Neuronal stem cell (in vitro differentiated cells): ENCODE measurements around the gene CEP112.

Experiments used
- DNase-seq: peaks from one replicate; pipeline ENCODE4 v3.0.0-alpha.2; 2013; ENCODE audit warnings: low spot score
- H2AFZ ChIP-seq: one replicate; pipeline ENCODE4 v1.6.1; 2013; ENCODE audit warnings: mild to moderate bottlenecking, low read length, inconsistent platforms
- H2AK5ac ChIP-seq: 2 replicates; pipeline ENCODE4 v1.6.1; 2013; ENCODE audit warnings: low read depth, mild to moderate bottlenecking, inconsistent platforms, low read length, moderate library complexity, mixed read lengths
- H2BK120ac ChIP-seq: 2 replicates; pipeline ENCODE4 v1.6.1; 2013; ENCODE audit warnings: low read depth, mild to moderate bottlenecking, inconsistent platforms, low read length, moderate library complexity, mixed read lengths
- H2BK12ac ChIP-seq: one replicate; pipeline ENCODE4 v1.6.1; 2013; ENCODE audit warnings: low read length, inconsistent platforms
- H2BK15ac ChIP-seq: 2 replicates; pipeline ENCODE4 v1.6.1; 2013; ENCODE audit warnings: mild to moderate bottlenecking, low read length, inconsistent platforms, mixed read lengths
- H2BK5ac ChIP-seq: one replicate; pipeline ENCODE4 v1.6.1; 2013; ENCODE audit warnings: inconsistent platforms, mild to moderate bottlenecking, low read length, moderate library complexity
- H3K14ac ChIP-seq: one replicate; pipeline ENCODE4 v1.6.1; 2013; ENCODE audit warnings: low read length, inconsistent platforms
- H3K18ac ChIP-seq: 2 replicates; pipeline ENCODE4 v1.6.1; 2013; ENCODE audit warnings: low read length, inconsistent platforms
- H3K23ac ChIP-seq: 2 replicates; pipeline ENCODE4 v1.6.1; 2013; ENCODE audit warnings: low read depth, mild to moderate bottlenecking, mixed read lengths, low read length, inconsistent platforms; ENCODE audit not compliant: poor library complexity
- H3K27ac ChIP-seq: replicated peaks from 3 replicates; pipeline ENCODE4 v1.5.1; 2013; ENCODE audit warnings: low read length, inconsistent platforms
- H3K27me3 ChIP-seq, 3 experiments: 2 replicates each; pipeline ENCODE4 v1.6.1; 2013; ENCODE audit warnings: low read length in 3 of 3, mild to moderate bottlenecking in 2 of 3, inconsistent platforms in 1 of 3, low read depth in 1 of 3, mixed read lengths in 1 of 3, moderate library complexity in 1 of 3; ENCODE audit not compliant: control insufficient read depth in 3 of 3, insufficient read depth in 3 of 3
- H3K36me3 ChIP-seq, 2 donors: replicated peaks in 1 of 2; 2 replicates each; pipeline ENCODE4 v1.6.1; 2013; ENCODE audit warnings: low read length in 2 of 2; ENCODE audit not compliant: control insufficient read depth in 2 of 2, insufficient read depth in 2 of 2
- H3K4ac ChIP-seq: 2 replicates; pipeline ENCODE4 v1.6.1; 2013; ENCODE audit warnings: inconsistent platforms, mild to moderate bottlenecking, low read length, moderate library complexity
- H3K4me1 ChIP-seq, 2 donors: 1 replicate in 1 of 2; 2 replicates in 1 of 2; pipeline ENCODE4 v1.6.1; 2013; ENCODE audit warnings: low read length in 2 of 2, low read depth in 1 of 2; ENCODE audit not compliant: control insufficient read depth in 2 of 2, insufficient read depth in 1 of 2
- H3K4me2 ChIP-seq: one replicate; pipeline ENCODE4 v1.6.1; 2013; ENCODE audit warnings: mild to moderate bottlenecking, low read length, inconsistent platforms; ENCODE audit not compliant: insufficient read depth, poor library complexity, severe bottlenecking
- H3K4me3 ChIP-seq, 2 donors: 2 replicates each; pipeline ENCODE4 v1.5.1; 2013; ENCODE audit warnings: low read length in 2 of 2, mild to moderate bottlenecking in 2 of 2, inconsistent platforms in 1 of 2, moderate library complexity in 1 of 2
- H3K79me1 ChIP-seq: one replicate; pipeline ENCODE4 v1.6.1; 2013; ENCODE audit warnings: low read depth, mild to moderate bottlenecking, inconsistent platforms, low read length, moderate library complexity
- H3K9ac ChIP-seq: one replicate; pipeline ENCODE4 v1.6.1; 2013; ENCODE audit warnings: mild to moderate bottlenecking, low read depth, low read length, inconsistent platforms; ENCODE audit not compliant: poor library complexity
- H3K9me3 ChIP-seq, 2 donors: replicated peaks in 1 of 2; 2 replicates each; pipeline versions ENCODE3 to v1.6.1; 2013; ENCODE audit warnings: low read length in 2 of 2, mild to moderate bottlenecking in 2 of 2, inconsistent platforms in 1 of 2, low read depth in 1 of 2, mixed read lengths in 1 of 2, moderate library complexity in 1 of 2; ENCODE audit not compliant: control insufficient read depth in 2 of 2, insufficient read depth in 1 of 2
- H4K8ac ChIP-seq: one replicate; pipeline ENCODE4 v1.6.1; 2013; ENCODE audit warnings: low read depth, mild to moderate bottlenecking, inconsistent platforms, low read length, moderate library complexity
- H4K91ac ChIP-seq: one replicate; pipeline ENCODE4 v1.6.1; 2013; ENCODE audit warnings: low read length, low read depth, mild to moderate bottlenecking, inconsistent platforms; ENCODE audit not compliant: poor library complexity
- WGBS, 2 donors: extraction: QIAGEN DNeasy Blood & Tissue Kit; methylation state at CpG; one replicate each; pipeline ENCODE4 v1.1.7; 2013; ENCODE audit warnings: missing lambda C conversion rate in 2 of 2, mixed read lengths in 1 of 2; ENCODE audit not compliant: insufficient read length in 2 of 2, insufficient replicate concordance in 1 of 2; ENCODE audit errors: extremely low coverage in 2 of 2; 5-methylcytosine and 5-hydroxymethylcytosine counted together

The CEP112 gene

DNA sequence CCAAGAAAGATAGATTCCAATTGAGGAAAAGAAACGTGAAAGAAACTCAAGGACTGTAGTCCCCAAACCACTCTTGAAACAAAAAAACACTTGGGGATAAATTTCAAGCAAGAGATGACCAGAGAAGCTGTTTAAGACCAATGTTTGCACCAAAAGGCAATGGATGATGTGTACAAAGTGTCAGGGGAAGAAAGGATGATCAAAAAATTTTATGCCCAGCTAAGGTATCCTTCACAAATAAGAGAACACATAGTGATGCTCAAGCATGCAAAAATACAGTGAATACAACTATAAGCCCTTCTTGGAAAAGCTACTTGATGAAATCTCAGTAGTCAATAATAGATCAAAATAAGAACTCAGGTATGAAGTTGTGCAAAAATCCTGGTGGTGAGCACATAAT, 281.1 kb downstream of the CEP112 start:
- Histone ChIP-seq H4K91ac (no peak overlapping the region), H3K27me3 (no peaks in the 10 kb centered on the region), H2BK15ac (no peak overlapping the region), H3K79me1 (no peaks in the 10 kb centered on the region), H3K4me2 (no peak overlapping the region), H2BK5ac (no peak overlapping the region), H3K9me3 (peaks cover 0 to 15% of the 10 kb centered on the region in 2 donors), H2AK5ac (no peak overlapping the region), H3K4ac (no peak overlapping the region), H3K27ac (no peak overlapping the region), H3K4me1 (no peaks in the 10 kb centered on the region), H3K14ac (no peak overlapping the region), H2BK120ac (no peak overlapping the region), H3K36me3 (peaks cover 0 to 2% of the 10 kb centered on the region in 2 donors), H2BK12ac (no peak overlapping the region), H3K4me3 (no peak overlapping the region), H3K23ac (no peak overlapping the region), H4K8ac (no peak overlapping the region), H3K9ac (no peak overlapping the region), H3K18ac (no peak overlapping the region), H2AFZ (no peak overlapping the region)
- DNase-seq: no peak
- WGBS, 2 donors: no CpG with 5 or more reads among the region's 1 CpG

DNA sequence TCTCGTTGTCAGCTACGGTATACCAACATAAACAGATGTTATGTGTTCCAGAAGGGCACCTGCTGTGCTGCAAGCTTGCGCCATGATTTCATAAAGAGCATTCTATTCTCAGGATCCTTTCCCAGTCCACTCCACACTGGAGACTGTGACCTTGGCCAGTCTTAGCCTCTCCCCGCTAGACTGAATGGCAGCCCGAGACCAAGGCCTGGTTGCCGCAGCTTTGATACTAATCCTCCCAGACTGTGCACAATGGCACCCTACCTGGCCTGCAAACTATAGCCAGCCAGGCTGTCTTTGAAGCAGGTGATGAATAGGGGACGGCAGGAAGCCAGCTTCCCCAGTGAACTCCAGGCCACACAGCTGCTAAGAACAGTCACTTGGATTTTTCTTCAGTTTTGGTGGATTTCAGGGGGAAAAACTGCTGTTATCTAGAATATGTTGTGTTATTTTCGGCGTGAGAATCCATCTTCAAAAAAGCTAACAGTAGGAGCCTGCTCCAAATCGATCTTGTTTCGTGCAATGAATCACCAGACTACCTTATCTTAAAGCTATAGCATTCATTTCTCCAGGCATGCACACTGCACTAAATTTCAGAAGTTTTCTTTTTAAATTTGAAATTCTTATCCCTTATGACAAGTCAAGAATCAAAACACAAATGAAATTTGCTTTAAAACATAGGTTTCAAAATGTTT, 289.0 kb downstream of the CEP112 start:
- Histone ChIP-seq H2BK12ac (no peak overlapping the region), H4K91ac (no peak overlapping the region), H3K9ac (no peak overlapping the region), H2BK5ac (no peak overlapping the region), H3K4ac (no peak overlapping the region), H3K36me3 (peaks cover 0 to 2% of the 10 kb centered on the region in 2 donors), H3K4me3 (no peak overlapping the region), H3K4me1 (peaks cover 3 to 11% of the 10 kb centered on the region in 2 donors), H3K18ac (no peak overlapping the region), H3K27ac (no peak overlapping the region), H4K8ac (no peak overlapping the region), H3K23ac (no peak overlapping the region), H3K27me3 (peaks cover 0 to 2% (median 0%) of the 10 kb centered on the region in 3 experiments), H2BK120ac (no peak overlapping the region), H3K14ac (no peak overlapping the region), H3K79me1 (no peaks in the 10 kb centered on the region), H3K9me3 (no peaks in the 10 kb centered on the region), H3K4me2 (no peak overlapping the region), H2BK15ac (no peak overlapping the region), H2AFZ (peak overlapping the region; percentile 7), H2AK5ac (no peak overlapping the region)
- DNase-seq: no peak
- no CpG with 5 or more reads among the region's 11 CpGs for WGBS, 2 donors

DNA sequence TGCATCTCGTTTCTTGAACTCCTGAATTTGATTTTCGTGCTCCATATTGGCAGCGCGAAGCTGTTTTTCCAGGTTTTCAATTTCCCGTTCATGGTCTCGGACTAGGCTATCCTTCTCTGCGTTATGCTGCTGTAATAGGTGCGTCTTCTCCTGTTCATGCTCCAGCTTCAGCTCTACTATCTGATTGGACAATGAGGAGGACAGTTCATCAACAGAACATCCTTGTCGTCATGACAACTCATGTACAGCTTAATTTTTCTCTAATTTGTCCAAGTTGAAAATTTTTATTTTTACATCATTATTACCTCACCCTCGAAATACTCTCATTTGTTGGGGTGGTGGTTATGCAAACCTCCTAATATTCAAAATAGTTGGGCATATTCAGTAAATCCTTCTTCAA, 289.8 kb downstream of the CEP112 start:
- H2BK5ac ChIP-seq: no peak overlapping the region
- no peak overlapping the region for H4K91ac ChIP-seq
- H3K18ac ChIP-seq: no peak overlapping the region
- no peak overlapping the region for H2AFZ ChIP-seq
- H3K4me3 ChIP-seq: no peak overlapping the region
- no peak overlapping the region for H3K27ac ChIP-seq
- H3K14ac ChIP-seq: no peak overlapping the region
- H3K79me1 ChIP-seq: no peaks in the 10 kb centered on the region
- H3K27me3 ChIP-seq: peaks cover 0 to 2% (median 0%) of the 10 kb centered on the region in 3 experiments
- no peak for DNase-seq
- peaks cover 0 to 2% of the 10 kb centered on the region in 2 donors for H3K36me3 ChIP-seq
- no peak overlapping the region for H2BK15ac ChIP-seq
- H2BK12ac ChIP-seq: no peak overlapping the region
- no peaks in the 10 kb centered on the region for H3K9me3 ChIP-seq
- no peak overlapping the region for H2BK120ac ChIP-seq
- no peak overlapping the region for H2AK5ac ChIP-seq
- peaks cover 3 to 11% of the 10 kb centered on the region in 2 donors for H3K4me1 ChIP-seq
- H3K23ac ChIP-seq: no peak overlapping the region
- no peak overlapping the region for H3K9ac ChIP-seq
- no peak overlapping the region for H3K4ac ChIP-seq
- 100% methylated on average over 1 of the region's 10 CpGs; no CpG with 5 or more reads in 1 of the 2 donors for WGBS, 2 donors
- H4K8ac ChIP-seq: no peak overlapping the region
- no peak overlapping the region for H3K4me2 ChIP-seq

DNA sequence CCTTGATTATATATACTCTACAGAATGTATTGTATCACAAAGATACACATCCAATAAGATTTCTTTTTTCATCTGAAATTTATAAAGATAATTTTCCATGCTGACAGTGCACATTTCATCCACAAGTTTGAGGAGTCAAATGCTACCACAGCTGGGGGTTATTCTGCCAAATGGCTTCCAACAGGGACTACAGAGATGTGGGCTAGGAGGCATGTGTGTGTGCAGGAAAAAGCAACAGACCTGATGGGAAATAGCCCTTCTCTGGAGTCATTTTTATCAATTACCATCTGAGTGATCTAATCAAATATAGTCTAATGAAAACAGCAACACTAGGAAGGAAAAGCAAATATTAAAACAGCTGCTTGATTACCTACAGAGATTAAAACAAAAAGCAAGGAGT, 290.5 kb downstream of the CEP112 start:
- H3K4ac ChIP-seq: no peak overlapping the region
- no peak overlapping the region for H2AK5ac ChIP-seq
- H3K79me1 ChIP-seq: no peaks in the 10 kb centered on the region
- H2BK15ac ChIP-seq: no peak overlapping the region
- H3K9ac ChIP-seq: no peak overlapping the region
- H4K8ac ChIP-seq: no peak overlapping the region
- no peak overlapping the region for H4K91ac ChIP-seq
- no peak overlapping the region for H2BK12ac ChIP-seq
- DNase-seq: no peak
- H2BK5ac ChIP-seq: no peak overlapping the region
- peaks cover 3 to 18% of the 10 kb centered on the region in 2 donors for H3K4me1 ChIP-seq
- H2BK120ac ChIP-seq: no peak overlapping the region
- H3K27me3 ChIP-seq: peaks cover 0 to 2% (median 0%) of the 10 kb centered on the region in 3 experiments
- peaks cover 0 to 2% of the 10 kb centered on the region in 2 donors for H3K36me3 ChIP-seq
- no peak overlapping the region for H3K18ac ChIP-seq
- H2AFZ ChIP-seq: no peak overlapping the region
- H3K4me2 ChIP-seq: no peak overlapping the region
- no peak overlapping the region for H3K4me3 ChIP-seq
- no peak overlapping the region for H3K27ac ChIP-seq
- no peak overlapping the region for H3K14ac ChIP-seq
- no peaks in the 10 kb centered on the region for H3K9me3 ChIP-seq
- H3K23ac ChIP-seq: no peak overlapping the region
